Trophoblast cell (in vitro differentiated cells and primary cell): ENCODE data around the gene DTWD2.
"Not testable (repeated sequence)": the region's sequence is repeated elsewhere in the genome, so short reads cannot be mapped to it uniquely, and the experiment has no call there.

Experiments
- DNase-seq, 2 donors: peaks; one replicate each; pipeline ENCODE4 v3.0.0-alpha.2; 2016
- H2AFZ ChIP-seq: 2 replicates; pipeline ENCODE4 v1.6.1; 2013; ENCODE audit warnings: low read length, moderate library complexity, mild to moderate bottlenecking; ENCODE audit not compliant: insufficient read depth, poor library complexity
- H2AK5ac ChIP-seq: 2 replicates; pipeline ENCODE4 v1.6.1; 2013; ENCODE audit warnings: mild to moderate bottlenecking, low read length
- H2BK120ac ChIP-seq: 2 replicates; pipeline ENCODE4 v1.6.1; 2013; ENCODE audit warnings: low read length, mild to moderate bottlenecking, moderate library complexity; ENCODE audit not compliant: insufficient read depth, poor library complexity
- H2BK12ac ChIP-seq: 2 replicates; pipeline ENCODE4 v1.6.1; 2013; ENCODE audit warnings: mild to moderate bottlenecking, low read length, moderate library complexity
- H2BK5ac ChIP-seq: 2 replicates; pipeline ENCODE4 v1.6.1; 2013; ENCODE audit warnings: low read length, low read depth, moderate library complexity, mild to moderate bottlenecking; ENCODE audit not compliant: poor library complexity
- H3K14ac ChIP-seq: 2 replicates; pipeline ENCODE4 v1.6.1; 2013; ENCODE audit warnings: mild to moderate bottlenecking, low read length
- H3K18ac ChIP-seq: 2 replicates; pipeline ENCODE4 v1.6.1; 2013; ENCODE audit warnings: mild to moderate bottlenecking, low read length
- H3K23ac ChIP-seq: 2 replicates; pipeline ENCODE4 v1.6.1; 2013; ENCODE audit warnings: low read length
- H3K27ac ChIP-seq: 2 replicates; pipeline ENCODE4 v1.5.1; 2013; ENCODE audit warnings: low read depth, mild to moderate bottlenecking, inconsistent platforms, low read length, moderate library complexity
- H3K27me3 ChIP-seq: 2 replicates; pipeline ENCODE4 v1.6.1; 2013; ENCODE audit warnings: inconsistent platforms, mild to moderate bottlenecking, low read length, moderate library complexity; ENCODE audit not compliant: insufficient read depth
- H3K36me3 ChIP-seq, 2 experiments: 1 replicate in 1 of 2; 2 replicates in 1 of 2; pipeline ENCODE4 v1.6.1; 2013; ENCODE audit warnings: low read length in 2 of 2, mild to moderate bottlenecking in 2 of 2, moderate library complexity in 1 of 2; ENCODE audit not compliant: insufficient read depth in 2 of 2, control insufficient read depth in 1 of 2
- H3K4ac ChIP-seq: 2 replicates; pipeline ENCODE4 v1.6.1; 2013; ENCODE audit warnings: low read depth, mild to moderate bottlenecking, low read length, moderate library complexity
- H3K4me1 ChIP-seq, 2 experiments: 1 replicate in 1 of 2; 2 replicates in 1 of 2; pipeline ENCODE4 v1.6.1; 2013; ENCODE audit warnings: low read length in 2 of 2, mild to moderate bottlenecking in 2 of 2, moderate library complexity in 1 of 2; ENCODE audit not compliant: insufficient read depth in 2 of 2, control insufficient read depth in 1 of 2
- H3K4me2 ChIP-seq: 2 replicates; pipeline ENCODE4 v1.6.1; 2013; ENCODE audit warnings: inconsistent platforms, mild to moderate bottlenecking, low read length, moderate library complexity
- H3K4me3 ChIP-seq: 2 replicates; pipeline ENCODE4 v1.5.1; 2013; ENCODE audit warnings: mild to moderate bottlenecking, low read depth, low read length, inconsistent platforms
- H3K79me1 ChIP-seq: one replicate; pipeline ENCODE4 v1.6.1; 2013; ENCODE audit warnings: low read length
- H3K79me2 ChIP-seq: 2 replicates; pipeline ENCODE4 v1.6.1; 2013; ENCODE audit warnings: low read length, mild to moderate bottlenecking; ENCODE audit not compliant: control insufficient read depth, insufficient read depth, poor library complexity
- H3K9ac ChIP-seq: 2 replicates; pipeline ENCODE4 v1.6.1; 2013; ENCODE audit warnings: mild to moderate bottlenecking, low read length
- H3K9me3 ChIP-seq: 2 replicates; pipeline ENCODE4 v1.6.1; 2013; ENCODE audit warnings: low read depth, mild to moderate bottlenecking, control low read depth, inconsistent platforms, low read length; ENCODE audit not compliant: insufficient read depth
- H4K12ac ChIP-seq: 2 replicates; pipeline ENCODE4 v1.6.1; 2013; ENCODE audit warnings: low read depth, mild to moderate bottlenecking, low read length, moderate library complexity
- H4K8ac ChIP-seq: 2 replicates; pipeline ENCODE4 v1.6.1; 2013; ENCODE audit warnings: low read depth, mild to moderate bottlenecking, low read length, moderate library complexity
- H4K91ac ChIP-seq: one replicate; pipeline ENCODE4 v1.6.1; 2013; ENCODE audit warnings: low read depth, mild to moderate bottlenecking, low read length, moderate library complexity
- WGBS: extraction: QIAGEN DNeasy Blood & Tissue Kit; methylation state at CpG from one replicate; pipeline ENCODE4 v1.1.7; 2013; ENCODE audit warnings: missing lambda C conversion rate; ENCODE audit not compliant: insufficient read length, insufficient coverage; ENCODE audit errors: extremely low coverage; 5-methylcytosine and 5-hydroxymethylcytosine counted together

Gene DTWD2

DNA sequence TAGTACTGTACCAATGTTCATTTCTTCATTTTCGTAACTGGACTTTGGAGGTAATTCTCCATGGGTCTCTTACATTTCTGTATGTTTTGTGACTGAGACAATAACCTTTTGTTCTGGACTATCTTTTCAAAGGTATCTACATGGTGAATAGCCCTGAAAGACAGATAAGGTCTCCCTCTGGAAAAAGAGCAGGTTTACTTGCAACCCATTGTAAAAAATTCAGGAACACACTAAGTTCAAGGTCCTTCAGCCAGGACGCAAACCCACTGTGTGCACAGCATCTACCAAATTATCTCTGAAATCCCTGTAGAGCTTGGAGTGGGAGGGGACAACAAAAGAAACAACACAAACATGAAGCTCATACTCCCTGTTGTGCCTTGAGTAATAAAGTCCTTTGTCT is 8.3 kb downstream of the DTWD2 start:
- Histone ChIP-seq H3K23ac (no peak overlapping the region), H3K79me1 (no peaks in the 10 kb centered on the region), H2BK12ac (no peak overlapping the region), H2AFZ (no peak overlapping the region), H3K4me1 (no peaks in the 10 kb centered on the region), H3K4ac (no peak overlapping the region), H2BK5ac (no peak overlapping the region), H3K4me2 (no peak overlapping the region), H4K8ac (no peak overlapping the region), H2AK5ac (no peak overlapping the region), H3K36me3 (no peaks in the 10 kb centered on the region), H3K4me3 (no peak overlapping the region), H2BK120ac (no peak overlapping the region), H4K91ac (no peak overlapping the region), H3K9ac (no peak overlapping the region), H3K14ac (no peak overlapping the region), H3K9me3 (no peaks in the 10 kb centered on the region), H3K27me3 (no peaks in the 10 kb centered on the region), H3K27ac (no peak overlapping the region), H3K79me2 (no peaks in the 10 kb centered on the region), H3K18ac (no peak overlapping the region), H4K12ac (no peak overlapping the region)
- WGBS, result no CpG with 5 or more reads among the region's 2 CpGs
- DNase-seq, result no peak

DNA sequence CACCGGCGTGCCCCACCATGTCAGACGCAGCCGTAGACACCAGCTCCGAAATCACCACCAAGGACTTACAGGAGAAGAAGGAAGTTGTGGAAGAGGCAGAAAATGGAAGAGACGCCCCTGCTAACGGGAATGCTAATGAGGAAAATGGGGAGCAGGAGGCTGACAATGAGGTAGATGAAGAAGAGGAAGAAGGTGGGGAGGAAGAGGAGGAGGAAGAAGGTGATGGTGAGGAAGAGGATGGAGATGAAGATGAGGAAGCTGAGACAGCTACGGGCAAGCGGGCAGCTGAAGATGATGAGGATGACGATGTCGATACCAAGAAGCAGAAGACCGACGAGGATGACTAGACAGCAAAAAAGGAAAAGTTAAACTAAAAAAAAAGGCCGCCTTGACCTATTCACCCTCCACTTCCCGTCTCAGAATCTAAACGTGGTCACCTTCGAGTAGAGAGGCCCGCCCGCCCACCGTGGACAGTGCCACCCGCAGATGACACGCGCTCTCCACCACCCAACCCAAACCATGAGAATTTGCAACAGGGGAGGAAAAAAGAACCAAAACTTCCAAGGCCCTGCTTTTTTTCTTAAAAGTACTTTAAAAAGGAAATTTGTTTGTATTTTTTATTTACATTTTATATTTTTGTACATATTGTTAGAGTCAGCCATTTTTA is 14.4 kb downstream of the DTWD2 start:
- whole genome bisulfite sequencing, result no CpG with 5 or more reads among the region's 23 CpGs
- not testable (repeated sequence) for H3K4me1 ChIP-seq, H3K36me3 ChIP-seq

DNA sequence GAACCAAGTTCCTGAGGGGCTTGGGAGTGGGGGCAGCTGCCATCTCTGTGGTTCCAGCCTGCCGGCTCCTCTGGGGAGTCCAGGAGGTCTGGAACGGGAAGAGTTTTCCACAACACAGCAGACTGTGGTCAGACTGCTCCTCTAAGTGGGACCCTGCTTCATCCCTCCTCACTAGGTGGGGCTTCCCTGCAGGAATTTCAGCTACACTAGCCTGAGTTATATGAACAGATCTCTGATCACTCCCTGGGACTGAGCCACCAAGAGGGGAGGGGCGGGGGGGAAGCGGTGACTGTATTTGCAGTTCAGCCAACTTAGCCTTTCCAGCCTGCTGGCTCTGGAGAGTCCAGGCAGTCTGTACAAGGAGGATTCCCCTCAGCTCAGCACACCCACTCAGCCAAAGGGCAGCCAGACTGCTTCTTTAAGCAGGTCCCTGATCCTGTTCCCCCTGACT is 19.4 kb downstream of the DTWD2 start:
- Histone ChIP-seq H3K4me2 (no peak overlapping the region), H2AK5ac (no peak overlapping the region), H3K36me3 (no peaks in the 10 kb centered on the region), H3K18ac (no peak overlapping the region), H3K14ac (no peak overlapping the region), H3K4ac (no peak overlapping the region), H2BK12ac (no peak overlapping the region), H4K12ac (no peak overlapping the region), H3K27me3 (no peaks in the 10 kb centered on the region), H4K8ac (no peak overlapping the region), H3K23ac (no peak overlapping the region), H3K9me3 (no peaks in the 10 kb centered on the region), H3K4me3 (no peak overlapping the region), H3K79me2 (no peaks in the 10 kb centered on the region), H2AFZ (no peak overlapping the region), H2BK5ac (no peak overlapping the region), H2BK120ac (no peak overlapping the region), H3K4me1 (peaks cover 0 to 4% of the 10 kb centered on the region in 2 experiments), H3K27ac (no peak overlapping the region), H3K79me1 (no peaks in the 10 kb centered on the region), H3K9ac (no peak overlapping the region), H4K91ac (no peak overlapping the region)
- DNase-seq, result no peak
- no CpG with 5 or more reads among the region's 4 CpGs for WGBS

More for the DNA sequence above, 14.4 kb downstream of the DTWD2 start:
- not testable (repeated sequence) for H3K9ac ChIP-seq, H3K4ac ChIP-seq, H3K23ac ChIP-seq, H4K8ac ChIP-seq, H3K4me2 ChIP-seq, H3K27ac ChIP-seq, H2AFZ ChIP-seq, H3K18ac ChIP-seq, H3K4me3 ChIP-seq, H3K27me3 ChIP-seq, H4K91ac ChIP-seq, H3K79me2 ChIP-seq, DNase-seq, H2AK5ac ChIP-seq, H3K14ac ChIP-seq, H2BK12ac ChIP-seq, H3K79me1 ChIP-seq, H3K9me3 ChIP-seq, H2BK120ac ChIP-seq, H4K12ac ChIP-seq, H2BK5ac ChIP-seq

DNA sequence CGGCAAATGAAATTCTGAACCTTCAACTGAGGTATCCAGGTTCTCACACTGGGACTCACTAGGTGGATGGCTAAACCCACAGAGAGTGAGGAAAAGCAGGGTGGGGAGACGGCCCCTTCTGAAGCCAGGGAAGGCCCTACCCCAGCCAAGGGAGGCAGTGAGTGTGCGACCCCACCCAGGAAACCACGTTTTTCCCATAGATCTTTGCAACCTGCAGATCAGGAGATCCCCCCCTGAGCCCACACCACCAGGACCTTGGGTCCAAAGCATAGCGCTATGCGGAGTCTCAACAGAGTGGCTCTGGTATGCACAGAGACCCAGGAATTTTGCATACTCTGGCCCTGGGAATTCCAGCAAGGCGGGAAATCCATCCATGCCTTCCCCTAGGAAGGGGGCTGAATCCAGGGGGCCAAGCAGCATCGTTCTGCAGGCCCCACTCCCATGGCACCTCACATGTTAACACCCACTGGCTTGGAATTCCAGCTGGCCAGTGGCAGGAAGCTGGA is 19.9 kb downstream of the DTWD2 start:
- H3K27me3 ChIP-seq, result no peaks in the 10 kb centered on the region
- no peak overlapping the region for H2BK5ac ChIP-seq
- no peaks in the 10 kb centered on the region for H3K9me3 ChIP-seq
- no peak overlapping the region for H4K8ac ChIP-seq
- no peak overlapping the region for H2AFZ ChIP-seq
- no peak overlapping the region for H3K23ac ChIP-seq
- H3K4me3 ChIP-seq, result no peak overlapping the region
- H3K36me3 ChIP-seq, result no peaks in the 10 kb centered on the region
- no peak for DNase-seq
- H3K14ac ChIP-seq, result no peak overlapping the region
- H2BK12ac ChIP-seq, result no peak overlapping the region
- H3K4me2 ChIP-seq, result no peak overlapping the region
- H3K9ac ChIP-seq, result no peak overlapping the region
- H2AK5ac ChIP-seq, result no peak overlapping the region
- H2BK120ac ChIP-seq, result no peak overlapping the region
- no peak overlapping the region for H4K12ac ChIP-seq
- no peak overlapping the region for H3K18ac ChIP-seq
- H3K79me1 ChIP-seq, result no peaks in the 10 kb centered on the region
- H3K4me1 ChIP-seq, result peaks cover 0 to 4% of the 10 kb centered on the region in 2 experiments
- no CpG with 5 or more reads among the region's 8 CpGs for WGBS
- no peak overlapping the region for H3K27ac ChIP-seq
- H3K79me2 ChIP-seq, result no peaks in the 10 kb centered on the region
- no peak overlapping the region for H3K4ac ChIP-seq
- H4K91ac ChIP-seq, result no peak overlapping the region
